PC-3 (cell line): Measurements from ENCODE around the gene NKD2. TPM values are rescaled to one million over a fixed set of nuclear protein-coding genes. Genes with fewer than 3 reads are reported as not detected.
"Not testable (repeated sequence)": the region's sequence is repeated elsewhere in the genome, so short reads cannot be mapped to it uniquely, and the experiment has no call there.

Experiments
- ATAC-seq: fragments of 200-7000 bp; cut with Tn5 transposase; 2 replicates; pipeline ENCODE4 v1.9.1; 2020; ENCODE audit warnings: mild to moderate bottlenecking, moderate library complexity
- BruUV-seq: library from RNA; stranded (reverse); fragments of 400-500 nt; replicated peaks from 2 replicates; lab custom pipeline; 2021; lab: Mats Ljungman, UMichigan
- CTCF ChIA-PET: fragments of 300-600 bp; sonication (Branson Sonifier 250); formaldehyde crosslinking; loops from one replicate; lab custom pipeline; 2022; ENCODE audit warnings: antibody characterized with exemption; lab: Charles Lee
- POLR2A ChIA-PET: fragments of 300-600 bp; sonication (Branson Sonifier 250); formaldehyde crosslinking; loops from one replicate; lab custom pipeline; 2022; ENCODE audit warnings: antibody characterized with exemption; ENCODE audit not compliant: unreplicated experiment; lab: Charles Lee
- DNase-seq: peaks from one replicate; pipeline ENCODE4 v3.0.0-alpha.2; 2015
- H2AFZ ChIP-seq: fragments of 300-600 bp; sonication (generic); 2 replicates; pipeline ENCODE4 v1.6.0; 2016; ENCODE audit warnings: antibody characterized with exemption, low read length
- H3F3A ChIP-seq: fragments of 300-600 bp; sonication (generic); one replicate; pipeline ENCODE4 v1.6.0; 2017; ENCODE audit warnings: antibody characterized with exemption, low read length, control low read depth, mild to moderate bottlenecking; ENCODE audit not compliant: unreplicated experiment
- H3K27ac ChIP-seq: fragments of 300-600 bp; sonication (generic); 2 replicates; pipeline ENCODE4 v1.5.1; 2016; ENCODE audit warnings: mild to moderate bottlenecking, low read length
- H3K27me3 ChIP-seq: fragments of 300-600 bp; sonication (generic); 2 replicates; pipeline ENCODE4 v1.6.1; 2016; ENCODE audit warnings: low read length, mixed read lengths
- H3K36me3 ChIP-seq: fragments of 300-600 bp; sonication (generic); 2 replicates; pipeline ENCODE4 v1.6.1; 2016; ENCODE audit warnings: low read depth, mixed run types, low read length, mixed read lengths
- H3K4me1 ChIP-seq: fragments of 300-600 bp; sonication (generic); 2 replicates; pipeline ENCODE4 v1.5.1; 2016; ENCODE audit warnings: low read length; ENCODE audit not compliant: insufficient read depth
- H3K4me2 ChIP-seq: fragments of 300-600 bp; sonication (generic); 2 replicates; pipeline ENCODE4 v1.6.0; 2016; ENCODE audit warnings: low read length
- H3K4me3 ChIP-seq: fragments of 300-600 bp; sonication (generic); 2 replicates; pipeline ENCODE4 v1.5.1; 2016; ENCODE audit warnings: mild to moderate bottlenecking, low read length, mixed read lengths
- H3K79me2 ChIP-seq: fragments of 300-600 bp; sonication (generic); 2 replicates; pipeline ENCODE4 v1.6.1; 2017; ENCODE audit warnings: low read length, mixed read lengths
- H3K9ac ChIP-seq: fragments of 300-600 bp; sonication (generic); 2 replicates; pipeline ENCODE4 v1.6.0; 2016; ENCODE audit warnings: mild to moderate bottlenecking, low read length
- H3K9me2 ChIP-seq: fragments of 300-600 bp; sonication (generic); replicated peaks from 2 replicates; pipeline ENCODE4 v1.6.1; 2016; ENCODE audit warnings: mixed run types, low read length, mixed read lengths
- H3K9me3 ChIP-seq: fragments of 300-600 bp; sonication (generic); 2 replicates; pipeline ENCODE4 v1.6.1; 2016; ENCODE audit warnings: low read length, mixed read lengths
- H4K20me1 ChIP-seq: fragments of 300-600 bp; sonication (generic); 2 replicates; pipeline ENCODE4 v1.6.1; 2016; ENCODE audit warnings: low read length, mixed read lengths
- CTCF ChIP-seq: fragments of 300-600 bp; sonication (generic); conservative IDR thresholded peaks from 2 replicates; pipeline ENCODE4 v1.5.1; 2017; ENCODE audit warnings: antibody characterized with exemption, low read depth, mild to moderate bottlenecking, low read length
- EZH2 ChIP-seq: fragments of 300-600 bp; sonication (generic); IDR thresholded peaks from one replicate; pipeline ENCODE4 v1.6.1; 2017; ENCODE audit warnings: antibody characterized with exemption, mild to moderate bottlenecking, low read length; ENCODE audit not compliant: unreplicated experiment
- EZH2phosphoT487 ChIP-seq: fragments of 300-600 bp; sonication (generic); IDR thresholded peaks from 2 replicates; pipeline ENCODE4 v1.6.1; 2018; ENCODE audit warnings: mild to moderate bottlenecking, antibody characterized with exemption, low read length, borderline replicate concordance
- intact Hi-C: fragments of 100-400 bp; cut with micrococcal nuclease; formaldehyde crosslinking; loops from 2 replicates; pipeline ENCODE4 v1.9.0; 2023
- total RNA-seq: library from RNA; depleted of rRNA; stranded (reverse); fragments of >200 nt; gene quantifications from 2 replicates; pipeline ENCODE4 v1.2.3, GENCODE V29; 2014

NKD2 gene
- total RNA-seq, 1 experiment from 2014 or later: 1.6 TPM

- Histone ChIP-seq H4K20me1 (no peaks in the 10 kb centered on the region), H3K4me2 (no peak overlapping the region), H2AFZ (no peak overlapping the region), H3K79me2 (no peaks in the 10 kb centered on the region), H3K4me3 (no peak overlapping the region), H3K9ac (no peak overlapping the region), H3F3A (peaks cover 5% of the 10 kb centered on the region), H3K9me2 (no peaks in the 10 kb centered on the region), H3K4me1 (peaks cover 21% of the 10 kb centered on the region), H3K36me3 (no peaks in the 10 kb centered on the region), H3K9me3 (no peaks in the 10 kb centered on the region), H3K27ac (no peak overlapping the region), H3K27me3 (peaks cover 27% of the 10 kb centered on the region; the same call in 1 of the 2 replicates)
- DNase-seq: no peak
- no peak for TF ChIP-seq EZH2
- TF ChIP-seq CTCF: no peak
- TF ChIP-seq EZH2phosphoT487: no peak
- no peak for ATAC-seq
- intact Hi-C loops: no loop called here
- BruUV-seq: no TSS peak
- POLR2A ChIA-PET: no interaction called here
- CTCF ChIA-PET: no interaction called here
Measured at GRCh38 chr5:999032-999501, 9.5 kb upstream of the NKD2 start.

- no peaks in the 10 kb centered on the region for H4K20me1 ChIP-seq
- peaks cover 5% of the 10 kb centered on the region for H3F3A ChIP-seq
- ATAC-seq (no peak), DNase-seq (no peak)
- no peaks in the 10 kb centered on the region for H3K9me3 ChIP-seq
- intact Hi-C loops: loop anchor here (5.0 to 10.0 kb wide), 2 partner anchors 67 to 165 kb away; no protein-coding TSS in a partner anchor
- ChIA-PET POLR2A (no interaction called here), CTCF (no interaction called here)
- H3K79me2 ChIP-seq: no peaks in the 10 kb centered on the region
- H3K4me2 ChIP-seq: no peak overlapping the region
- peaks cover 34% of the 10 kb centered on the region for H3K27me3 ChIP-seq
- H2AFZ ChIP-seq: no peak overlapping the region
- no TSS peak for BruUV-seq
- TF ChIP-seq CTCF (no peak), EZH2phosphoT487 (no peak)
- no peaks in the 10 kb centered on the region for H3K9me2 ChIP-seq
- H3K36me3 ChIP-seq: no peaks in the 10 kb centered on the region
- H3K9ac ChIP-seq: no peak overlapping the region
- peaks cover 26% of the 10 kb centered on the region for H3K4me1 ChIP-seq
- H3K4me3 ChIP-seq: no peak overlapping the region
- H3K27ac ChIP-seq: no peak overlapping the region
Measured at GRCh38 chr5:999724-1000123, 8.9 kb upstream of the NKD2 start.

GRCh38 chr5:1000329-1000728, 8.3 kb upstream of the NKD2 start:
- BruUV-seq: no TSS peak
- ATAC-seq (no peak), DNase-seq (no peak)
- Histone ChIP-seq H3K9me3 (no peaks in the 10 kb centered on the region), H3K27me3 (peaks cover 40% of the 10 kb centered on the region), H3K9me2 (no peaks in the 10 kb centered on the region), H3K36me3 (no peaks in the 10 kb centered on the region), H3K79me2 (no peaks in the 10 kb centered on the region), H4K20me1 (no peaks in the 10 kb centered on the region), H3K9ac (no peak overlapping the region), H3F3A (peaks cover 5% of the 10 kb centered on the region), H3K4me3 (no peak overlapping the region), H2AFZ (no peak overlapping the region), H3K4me2 (no peak overlapping the region), H3K27ac (no peak overlapping the region), H3K4me1 (peaks cover 26% of the 10 kb centered on the region)
- CTCF ChIA-PET: no interaction called here
- intact Hi-C loops: loop anchor here (5.0 to 10.0 kb wide), 2 partner anchors 68 to 164 kb away; no protein-coding TSS in a partner anchor
- POLR2A ChIA-PET: no interaction called here
- TF ChIP-seq CTCF (no peak), EZH2 (no peak), EZH2phosphoT487 (no peak)

DNA sequence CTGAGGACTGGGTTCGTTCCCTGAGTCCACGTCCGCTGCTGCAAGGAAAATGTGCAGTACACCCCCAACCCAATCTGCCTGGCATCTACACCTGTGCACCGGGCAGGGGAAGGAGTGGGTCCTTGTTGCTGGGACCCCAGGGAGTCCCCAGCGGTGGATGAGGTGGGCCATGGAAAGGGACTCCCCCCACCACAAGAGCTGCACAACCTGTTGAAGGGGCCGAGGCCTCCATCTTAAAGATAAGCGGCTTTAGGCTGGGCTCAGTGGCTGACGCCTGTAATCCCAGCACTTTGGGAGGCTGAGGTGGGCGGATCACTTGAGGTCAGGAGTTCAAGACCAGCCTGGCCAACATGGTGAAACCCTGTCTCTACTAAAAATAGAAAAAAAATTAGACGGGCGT, 7.8 kb upstream of the NKD2 start:
- CTCF ChIA-PET, POLR2A ChIA-PET: not testable (repeated sequence)
- intact Hi-C loops: loop anchor here (5.0 to 10.0 kb wide), 2 partner anchors 69 to 164 kb away; no protein-coding TSS in a partner anchor

More for the DNA sequence above, 7.8 kb upstream of the NKD2 start:
- H3K9ac ChIP-seq, H3K27ac ChIP-seq, H2AFZ ChIP-seq, H3K4me3 ChIP-seq, BruUV-seq, H3K9me3 ChIP-seq, H3F3A ChIP-seq, DNase-seq, H4K20me1 ChIP-seq, H3K4me2 ChIP-seq, ATAC-seq, H3K36me3 ChIP-seq, H3K9me2 ChIP-seq, H3K79me2 ChIP-seq: not testable (repeated sequence)
- Histone ChIP-seq H3K27me3 (peaks cover 45% of the 10 kb centered on the region), H3K4me1 (peaks cover 26% of the 10 kb centered on the region)
